GM15510 (cell line): ENCODE measurements around the gene EXOC1.

Experiments
- POLR2A ChIP-seq: IDR thresholded peaks from 3 replicates; pipeline ENCODE4 v1.6.1; 2011; ENCODE audit warnings: borderline replicate concordance; ENCODE audit not compliant: insufficient read length; ENCODE audit errors: extremely low read depth

Gene EXOC1, protein sequence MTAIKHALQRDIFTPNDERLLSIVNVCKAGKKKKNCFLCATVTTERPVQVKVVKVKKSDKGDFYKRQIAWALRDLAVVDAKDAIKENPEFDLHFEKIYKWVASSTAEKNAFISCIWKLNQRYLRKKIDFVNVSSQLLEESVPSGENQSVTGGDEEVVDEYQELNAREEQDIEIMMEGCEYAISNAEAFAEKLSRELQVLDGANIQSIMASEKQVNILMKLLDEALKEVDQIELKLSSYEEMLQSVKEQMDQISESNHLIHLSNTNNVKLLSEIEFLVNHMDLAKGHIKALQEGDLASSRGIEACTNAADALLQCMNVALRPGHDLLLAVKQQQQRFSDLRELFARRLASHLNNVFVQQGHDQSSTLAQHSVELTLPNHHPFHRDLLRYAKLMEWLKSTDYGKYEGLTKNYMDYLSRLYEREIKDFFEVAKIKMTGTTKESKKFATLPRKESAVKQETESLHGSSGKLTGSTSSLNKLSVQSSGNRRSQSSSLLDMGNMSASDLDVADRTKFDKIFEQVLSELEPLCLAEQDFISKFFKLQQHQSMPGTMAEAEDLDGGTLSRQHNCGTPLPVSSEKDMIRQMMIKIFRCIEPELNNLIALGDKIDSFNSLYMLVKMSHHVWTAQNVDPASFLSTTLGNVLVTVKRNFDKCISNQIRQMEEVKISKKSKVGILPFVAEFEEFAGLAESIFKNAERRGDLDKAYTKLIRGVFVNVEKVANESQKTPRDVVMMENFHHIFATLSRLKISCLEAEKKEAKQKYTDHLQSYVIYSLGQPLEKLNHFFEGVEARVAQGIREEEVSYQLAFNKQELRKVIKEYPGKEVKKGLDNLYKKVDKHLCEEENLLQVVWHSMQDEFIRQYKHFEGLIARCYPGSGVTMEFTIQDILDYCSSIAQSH

DNA sequence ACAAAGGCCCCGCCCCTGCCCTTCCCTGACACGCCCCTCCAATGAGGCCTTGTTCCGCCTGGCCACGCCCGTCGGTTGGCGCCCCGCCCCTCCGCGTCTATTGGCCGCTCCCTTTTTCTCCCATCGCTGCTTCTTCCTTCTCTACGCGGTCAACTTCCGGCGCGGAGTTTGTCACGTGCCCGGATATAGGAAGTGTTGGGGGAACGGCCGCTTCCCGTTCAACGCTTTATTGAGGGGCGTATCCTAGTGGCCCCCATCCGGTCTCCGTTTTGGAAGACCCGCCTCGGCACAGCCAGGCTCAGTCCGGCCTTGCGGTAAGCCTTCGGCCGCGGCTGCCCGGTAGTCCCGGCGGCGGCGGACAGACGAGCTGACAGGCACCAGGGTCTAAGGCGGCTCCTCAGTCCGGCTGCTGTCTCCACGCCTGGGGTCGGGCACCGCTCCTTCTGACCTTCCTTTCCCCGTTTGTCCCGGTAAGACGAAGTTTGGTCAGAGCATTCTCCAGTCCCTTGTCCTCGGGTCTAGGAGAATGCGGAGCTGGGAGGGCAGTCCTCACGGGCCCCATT is at the start of gene EXOC1:
Gene EXOC1 (plus strand): TSS at position 165 of the 563 bp plus-strand sequence. CDS start 4,676 bp downstream, outside the sequence.
- TF ChIP-seq POLR2A, result peak; percentile 81

DNA sequence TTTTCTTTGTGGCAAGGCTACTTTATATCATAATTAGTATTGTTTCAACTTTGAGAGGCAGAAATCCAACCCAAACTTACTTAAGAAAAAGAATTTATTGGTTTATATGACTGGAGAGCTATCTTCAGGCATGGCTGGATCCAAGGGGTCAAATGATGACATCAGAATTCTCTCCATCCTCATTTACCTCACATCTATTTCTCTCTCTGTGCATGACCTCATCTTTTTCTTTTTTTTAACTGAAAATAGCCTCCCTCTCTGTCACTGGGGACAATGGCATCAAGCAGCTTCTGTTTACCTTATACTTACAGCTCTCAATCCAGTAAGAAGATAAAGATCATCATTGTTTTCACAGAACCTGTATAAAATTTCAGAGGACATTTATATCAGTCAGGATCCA is 45.9 kb upstream of the EXOC1 start:
- TF ChIP-seq POLR2A, result no peak

DNA sequence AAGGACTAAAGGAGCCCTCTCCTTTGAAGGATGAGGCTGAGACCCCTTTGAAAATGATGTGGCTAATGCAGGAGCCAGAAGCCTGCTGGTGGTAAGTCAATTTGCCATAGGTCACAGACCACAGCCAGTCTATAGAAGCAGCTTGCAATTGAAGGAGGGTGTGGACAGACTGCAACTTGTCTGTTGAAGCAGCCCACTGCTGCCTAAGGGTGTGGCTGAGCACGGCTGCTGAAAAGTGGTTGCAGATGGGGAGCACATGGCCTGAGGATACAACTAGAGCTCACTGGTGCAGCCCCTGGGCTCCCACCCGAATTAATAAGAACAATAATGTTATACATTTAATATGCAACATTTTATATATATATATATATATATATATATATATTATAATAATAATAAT is 45.3 kb upstream of the EXOC1 start:
- no peak for TF ChIP-seq POLR2A

DNA sequence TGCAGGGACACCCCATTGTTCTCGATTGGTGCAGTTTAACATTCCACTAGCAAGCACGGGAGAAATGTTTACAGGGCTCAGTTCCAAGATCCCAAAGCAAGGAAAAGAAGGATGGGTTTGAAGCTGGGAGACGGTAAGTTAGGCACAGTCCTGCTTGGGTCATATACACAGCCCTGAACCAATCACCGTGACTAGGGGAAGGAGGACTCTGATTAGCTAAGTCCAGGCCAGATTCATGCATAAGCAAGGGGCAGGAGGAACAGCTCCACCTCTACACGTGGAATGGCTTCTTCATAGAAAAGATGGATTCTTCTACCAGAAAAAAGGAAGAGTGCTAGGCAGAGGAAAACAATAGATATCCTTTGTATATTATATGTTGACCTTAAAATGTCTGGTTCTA is 44.8 kb upstream of the EXOC1 start:
- no peak for TF ChIP-seq POLR2A

DNA sequence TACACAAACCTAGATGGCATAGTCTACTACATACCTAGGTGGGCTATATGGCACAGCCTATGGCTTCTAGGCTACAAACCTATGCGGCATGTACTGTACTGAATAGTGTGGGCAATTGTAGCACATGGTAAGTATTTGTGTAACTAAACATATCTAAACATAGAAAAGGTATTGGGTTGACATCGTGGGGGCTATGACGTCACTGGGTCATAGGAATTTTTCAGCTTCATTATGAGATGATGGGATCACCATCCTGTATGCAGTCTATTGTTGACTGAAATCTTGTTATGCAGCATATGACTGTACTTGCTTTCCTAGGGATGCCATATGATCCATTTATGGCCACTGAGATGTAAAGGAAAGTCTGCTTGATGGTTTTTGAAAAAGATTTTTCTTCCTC is 35.8 kb upstream of the EXOC1 start:
- TF ChIP-seq POLR2A, result no peak

DNA sequence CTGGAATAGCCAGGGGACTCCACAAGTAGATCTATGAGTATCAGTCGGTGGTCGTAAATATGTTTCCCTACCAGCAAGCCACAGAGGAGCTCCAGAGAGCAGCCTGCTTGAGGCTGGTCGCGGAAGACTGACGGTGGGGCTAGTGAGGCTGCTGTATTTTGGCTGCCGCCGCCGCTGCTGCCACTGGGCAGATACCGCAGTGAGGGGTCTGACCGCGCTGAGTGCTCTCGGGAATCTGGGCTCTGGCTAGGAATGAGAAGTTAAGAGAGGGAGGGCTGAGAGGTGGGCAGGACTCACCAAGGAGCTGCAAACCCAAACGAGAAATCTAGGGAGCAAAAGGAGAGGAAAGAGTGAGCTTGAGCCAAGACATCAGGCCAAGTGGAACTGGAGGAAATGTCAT is 33.8 kb upstream of the EXOC1 start, which contains the start of gene EXOC1L:
Gene EXOC1L (plus strand): TSS at position 157 of the 400 bp plus-strand sequence. CDS start 237 bp downstream, at position 394.
- no peak for TF ChIP-seq POLR2A

DNA sequence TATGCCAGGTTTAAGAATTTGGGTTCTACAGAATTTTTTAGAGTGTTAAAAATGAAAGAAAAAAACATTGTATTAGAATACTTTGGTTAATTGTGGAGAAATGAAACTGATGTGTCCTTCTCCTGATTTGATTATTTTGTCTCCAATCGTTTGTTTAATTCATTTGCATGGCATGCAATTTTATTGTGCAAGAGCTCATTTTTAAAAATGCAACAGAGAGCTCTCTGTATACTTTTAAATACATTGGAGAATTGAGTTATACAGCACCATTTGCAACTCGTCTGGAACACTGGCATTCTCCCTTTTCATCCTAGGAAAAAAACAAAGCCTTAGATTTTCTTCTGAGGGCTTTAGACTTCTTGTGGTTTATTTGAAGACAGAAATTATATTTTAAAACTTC is 33.2 kb upstream of the EXOC1 start:
- TF ChIP-seq POLR2A, result no peak

DNA sequence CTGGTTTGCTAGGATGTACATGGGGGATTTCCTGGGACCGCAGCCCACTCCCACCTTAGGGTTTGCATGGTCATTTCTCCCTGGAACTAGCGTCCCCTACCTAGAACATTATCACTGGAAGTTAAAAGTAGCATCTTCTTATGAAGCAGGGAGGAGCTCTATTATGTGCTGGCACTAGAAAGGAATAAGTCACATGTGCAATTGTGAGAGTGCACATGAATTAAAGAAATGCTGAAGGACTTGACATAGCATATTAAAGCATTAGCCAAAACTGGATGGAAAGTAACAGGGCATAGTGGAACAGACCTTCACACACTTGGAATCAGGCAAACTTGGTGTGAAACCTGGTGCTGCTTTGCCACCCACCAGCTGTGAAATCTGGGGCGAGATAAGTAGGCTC is 31.1 kb upstream of the EXOC1 start:
- TF ChIP-seq POLR2A, result no peak

DNA sequence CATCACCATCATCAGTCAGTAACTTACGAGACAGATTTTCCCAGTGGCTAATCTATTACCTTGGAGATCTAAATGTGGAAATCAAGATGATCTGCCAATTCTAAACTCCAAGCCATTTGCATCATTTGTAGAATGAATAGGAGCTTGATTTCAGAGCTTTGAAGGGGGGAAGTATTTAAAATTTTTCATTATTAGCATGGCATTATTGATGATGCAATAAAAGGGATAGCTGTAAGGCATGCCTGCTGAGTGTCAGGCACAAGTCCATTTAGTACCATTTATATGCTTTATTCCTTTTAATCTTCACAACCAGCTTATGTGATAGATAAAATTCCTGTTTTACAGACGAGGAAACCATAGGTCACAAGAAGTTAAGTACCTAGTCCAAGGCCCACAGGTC is 28.6 kb upstream of the EXOC1 start:
- no peak for TF ChIP-seq POLR2A

DNA sequence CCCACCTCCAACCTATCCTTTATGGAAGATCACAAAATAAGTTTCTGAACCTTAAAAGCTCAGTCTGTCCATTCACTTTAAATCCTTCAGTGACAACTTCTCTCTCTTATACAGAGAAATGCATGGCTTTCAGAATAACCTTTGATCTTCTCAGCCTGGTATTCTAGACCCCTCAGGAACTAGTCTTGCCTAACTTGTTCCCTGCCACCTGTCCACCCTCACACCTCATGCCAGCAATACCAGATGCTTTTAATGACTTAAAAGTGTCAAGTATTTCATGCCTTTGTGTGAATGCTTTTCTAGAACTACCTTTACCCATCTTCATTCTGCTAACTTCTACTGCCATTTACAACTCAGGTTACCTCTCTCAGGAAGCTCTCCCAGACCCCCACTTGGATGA is 26.5 kb upstream of the EXOC1 start:
- no peak for TF ChIP-seq POLR2A

DNA sequence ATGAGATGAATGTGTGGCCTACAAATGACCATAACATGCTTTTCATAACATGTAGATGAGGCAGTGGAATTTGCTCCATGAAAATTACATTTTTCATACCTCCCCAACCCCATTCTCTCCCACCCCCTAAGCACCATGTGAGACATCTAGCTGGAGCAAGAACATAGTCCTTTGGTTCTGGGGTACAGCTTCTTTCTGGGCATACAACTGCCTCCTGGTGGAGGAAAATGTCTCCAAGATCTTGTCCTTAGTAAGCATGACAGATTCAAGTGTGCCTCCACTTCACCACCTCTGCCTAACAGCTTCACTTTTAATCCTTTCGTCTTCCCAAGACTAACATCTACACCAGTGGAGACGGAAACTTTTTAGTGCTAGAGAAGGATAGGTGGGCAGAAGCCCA is 25.9 kb upstream of the EXOC1 start:
- no peak for TF ChIP-seq POLR2A

DNA sequence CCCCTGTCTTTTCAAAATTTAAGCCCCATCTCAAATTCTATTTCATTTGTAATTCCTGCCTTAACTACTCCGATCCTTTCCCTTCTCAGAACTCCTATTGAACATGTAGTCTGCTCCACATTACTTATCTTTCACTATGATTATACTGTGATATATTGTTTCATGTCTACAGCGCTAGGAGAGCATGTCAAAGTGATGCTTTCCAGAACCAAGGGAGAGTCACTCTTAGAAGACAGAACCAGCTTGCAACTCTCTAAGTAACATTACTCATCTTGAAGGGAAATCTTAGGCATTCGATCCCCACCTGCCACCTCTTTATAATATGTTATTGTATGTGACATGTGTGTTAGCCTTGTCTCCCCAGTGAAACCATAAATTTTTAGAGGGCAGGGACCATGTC is 23.4 kb upstream of the EXOC1 start:
- no peak for TF ChIP-seq POLR2A

DNA sequence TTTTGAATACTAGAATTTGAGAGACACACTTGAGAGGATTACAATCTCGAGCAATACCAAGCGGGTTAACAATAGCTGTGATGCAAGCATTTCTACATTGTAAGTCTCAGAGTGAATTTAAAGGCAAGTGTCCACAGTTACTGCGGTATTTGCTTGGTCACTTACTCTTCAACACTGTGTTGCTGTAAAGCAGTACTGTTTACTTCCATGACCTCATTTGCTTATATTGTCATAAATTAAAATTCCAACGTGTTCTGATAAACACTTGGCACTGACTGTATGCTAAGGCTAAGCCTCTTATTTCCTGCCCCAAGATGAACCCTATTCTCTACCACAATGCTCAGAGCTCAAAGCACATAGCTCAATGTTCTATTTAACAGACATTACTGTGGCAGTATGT is 22.7 kb upstream of the EXOC1 start:
- no peak for TF ChIP-seq POLR2A

DNA sequence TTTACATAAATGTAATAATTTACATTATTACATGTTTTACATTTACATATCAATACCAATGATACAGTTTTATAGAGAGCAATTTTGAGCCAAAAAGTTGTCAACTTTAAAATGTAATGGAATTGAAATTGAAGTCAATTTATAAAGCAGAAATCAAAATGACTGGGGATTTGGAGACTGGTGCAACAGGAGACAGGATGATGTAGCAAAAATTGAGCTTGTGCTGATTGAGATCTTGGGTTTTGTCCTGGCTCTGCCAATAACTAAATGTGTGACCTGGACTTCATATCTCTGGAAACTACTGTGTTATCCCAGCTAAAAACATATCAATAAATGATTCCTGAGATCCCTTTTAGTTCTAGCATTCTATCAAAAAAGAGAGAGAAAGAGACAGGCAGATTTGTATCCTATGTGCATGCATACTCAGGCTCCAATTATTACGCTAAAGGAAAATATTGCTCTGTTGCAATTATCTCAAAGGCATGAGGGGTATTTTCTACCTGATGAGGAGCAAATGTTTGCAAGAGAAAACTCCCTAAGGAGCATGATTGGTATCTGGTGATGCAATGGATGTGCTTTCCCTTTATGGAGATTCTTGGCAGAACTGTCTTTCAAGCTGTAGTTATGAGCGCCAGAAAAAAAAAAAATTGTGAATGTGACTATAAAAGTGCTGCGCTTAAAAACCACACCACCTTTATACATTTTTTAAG is 19.2 kb upstream of the EXOC1 start:
- no peak for TF ChIP-seq POLR2A

DNA sequence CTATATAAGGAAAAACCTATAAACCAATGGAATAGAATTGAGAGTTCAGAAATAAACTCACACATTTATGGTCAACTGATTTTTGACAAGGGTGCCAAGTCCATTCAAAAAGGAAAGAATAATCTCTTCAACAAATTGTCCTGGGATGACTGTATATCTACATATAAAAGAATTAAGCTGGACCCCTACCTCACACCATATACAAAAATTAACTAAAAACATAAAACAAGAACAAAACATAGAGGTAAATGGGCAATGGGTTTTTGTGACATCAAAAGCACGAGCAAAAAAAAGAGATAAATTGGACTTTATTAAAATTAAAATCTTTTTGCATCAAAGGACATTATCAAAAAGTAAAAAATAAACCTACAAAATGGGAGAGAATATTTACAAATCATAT is 15.5 kb upstream of the EXOC1 start:
- TF ChIP-seq POLR2A, result no peak
